MCF 10A (cell line): ENCODE results near the gene SLX4IP. TPM values are rescaled to one million over a fixed set of nuclear protein-coding genes. Genes with fewer than 3 reads are reported as not detected.

Experiments used
- BruUV-seq: library from RNA; stranded (reverse); fragments of 400-500 nt; replicated peaks from 2 replicates; lab custom pipeline; 2021; lab: Mats Ljungman, UMichigan
- CTCF ChIA-PET: fragments of 300-600 bp; sonication (Branson Sonifier 250); formaldehyde crosslinking; extraction: SDS; loops from one replicate; lab custom pipeline; 2021; ENCODE audit warnings: antibody characterized with exemption, inconsistent platforms; lab: Yijun Ruan, JAX
- POLR2A ChIA-PET: fragments of 300-600, 350-650 bp; sonication (Branson Sonifier 250); formaldehyde crosslinking; extraction: SDS; loops from one replicate; lab custom pipeline; 2020; ENCODE audit warnings: antibody characterized with exemption, inconsistent platforms; lab: Yijun Ruan, JAX
- DNase-seq: peaks from one replicate; pipeline ENCODE4 v3.0.0-alpha.2; 2018; ENCODE audit not compliant: unreplicated experiment
- H3K27ac Mint-ChIP-seq: one replicate; pipeline ENCODE4 v1.8.0; 2022; ENCODE audit warnings: mild to moderate bottlenecking, low read depth, mixed read lengths; ENCODE audit not compliant: unreplicated experiment
- H3K27me3 Mint-ChIP-seq: one replicate; pipeline ENCODE4 v1.8.0; 2022; ENCODE audit warnings: mixed read lengths; ENCODE audit not compliant: insufficient read depth, unreplicated experiment
- H3K36me3 Mint-ChIP-seq: one replicate; pipeline ENCODE4 v1.8.0; 2022; ENCODE audit warnings: mild to moderate bottlenecking, moderate library complexity, mixed read lengths; ENCODE audit not compliant: insufficient read depth, unreplicated experiment
- H3K4me1 Mint-ChIP-seq: one replicate; pipeline ENCODE4 v1.8.0; 2022; ENCODE audit warnings: mixed read lengths; ENCODE audit not compliant: insufficient read depth, unreplicated experiment
- H3K4me3 Mint-ChIP-seq: one replicate; pipeline ENCODE4 v1.8.0; 2022; ENCODE audit warnings: mild to moderate bottlenecking, moderate library complexity, mixed read lengths; ENCODE audit not compliant: unreplicated experiment
- H3K9me3 Mint-ChIP-seq: one replicate; pipeline ENCODE4 v1.8.0; 2022; ENCODE audit warnings: mixed read lengths; ENCODE audit not compliant: unreplicated experiment
- intact Hi-C: fragments of 100-400 bp; cut with micrococcal nuclease; formaldehyde crosslinking; loops from 2 replicates; pipeline ENCODE4 v1.14.1; 2022
- total RNA-seq: library from RNA; stranded (reverse); gene quantifications from 2 replicates; pipeline ENCODE4 v1.2.3, GENCODE V29; 2022
- TF ChIP-seq, protein P1 (sequence below): fragments of 200-600 bp; IDR thresholded peaks from one replicate; pipeline ENCODE4 v1.8.0; 2022; ENCODE audit warnings: antibody characterized with exemption, mild to moderate bottlenecking; ENCODE audit not compliant: unreplicated experiment

Gene SLX4IP
- total RNA-seq, 1 experiment from 2014 or later = 11.2 TPM

- no TSS peak for BruUV-seq
- Mint-ChIP-seq H3K9me3 (no peaks in the 10 kb centered on the region), H3K27me3 (no peaks in the 10 kb centered on the region), H3K36me3 (peaks cover 66% of the 10 kb centered on the region), H3K27ac (peak overlapping the region; percentile 56), H3K4me3 (no peak overlapping the region), H3K4me1 (peaks cover 36% of the 10 kb centered on the region)
- POLR2A ChIA-PET = interaction anchor here (0.6 to 7.7 kb wide), 13 partner anchors 11 to 1858 kb away, joined by 3 to 75 read pairs (median 3); partner anchors contain the start of genes JAG1 and MKKS
- TF ChIP-seq, protein P1, sequence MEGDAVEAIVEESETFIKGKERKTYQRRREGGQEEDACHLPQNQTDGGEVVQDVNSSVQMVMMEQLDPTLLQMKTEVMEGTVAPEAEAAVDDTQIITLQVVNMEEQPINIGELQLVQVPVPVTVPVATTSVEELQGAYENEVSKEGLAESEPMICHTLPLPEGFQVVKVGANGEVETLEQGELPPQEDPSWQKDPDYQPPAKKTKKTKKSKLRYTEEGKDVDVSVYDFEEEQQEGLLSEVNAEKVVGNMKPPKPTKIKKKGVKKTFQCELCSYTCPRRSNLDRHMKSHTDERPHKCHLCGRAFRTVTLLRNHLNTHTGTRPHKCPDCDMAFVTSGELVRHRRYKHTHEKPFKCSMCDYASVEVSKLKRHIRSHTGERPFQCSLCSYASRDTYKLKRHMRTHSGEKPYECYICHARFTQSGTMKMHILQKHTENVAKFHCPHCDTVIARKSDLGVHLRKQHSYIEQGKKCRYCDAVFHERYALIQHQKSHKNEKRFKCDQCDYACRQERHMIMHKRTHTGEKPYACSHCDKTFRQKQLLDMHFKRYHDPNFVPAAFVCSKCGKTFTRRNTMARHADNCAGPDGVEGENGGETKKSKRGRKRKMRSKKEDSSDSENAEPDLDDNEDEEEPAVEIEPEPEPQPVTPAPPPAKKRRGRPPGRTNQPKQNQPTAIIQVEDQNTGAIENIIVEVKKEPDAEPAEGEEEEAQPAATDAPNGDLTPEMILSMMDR = no peak
- no peak for DNase-seq
- intact Hi-C loops = no loop called here
- CTCF ChIA-PET = interaction anchor here (0.6 to 3.1 kb wide), 6 partner anchors 10 to 689 kb away, joined by 3 to 18 read pairs (median 10); partner anchors contain the start of gene JAG1
These were observed 226.2 kb downstream of the SLX4IP start for GRCh38 chr20:10661261-10661660.

DNA sequence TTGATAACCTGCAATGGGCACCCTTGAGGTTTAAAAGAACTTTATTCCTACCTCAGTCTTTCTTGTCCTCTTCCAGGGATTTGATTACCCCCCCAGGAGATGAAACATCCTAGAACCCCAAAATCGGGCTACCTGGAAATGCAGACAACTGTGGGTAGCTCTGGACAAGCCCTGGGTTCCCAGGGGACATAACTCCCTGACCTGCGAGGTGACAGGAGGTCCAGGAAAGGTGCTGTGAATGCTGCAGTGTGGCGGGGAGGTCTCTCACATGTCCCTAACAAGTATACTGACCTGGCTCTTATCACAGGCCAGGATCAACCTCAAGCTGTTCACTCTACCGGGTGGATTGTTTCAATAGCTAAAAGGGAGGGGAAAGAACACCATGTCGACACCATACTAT, 227.0 kb downstream of the SLX4IP start:
- ChIA-PET CTCF (interaction anchor here (0.6 to 1.7 kb wide), 6 partner anchors 10 to 611 kb away, joined by 3 to 12 read pairs (median 3); no protein-coding TSS in a partner anchor), POLR2A (interaction anchor here (0.7 to 7.7 kb wide), 3 partner anchors 10 to 508 kb away, joined by 3 to 75 read pairs (median 3); partner anchors contain the start of gene JAG1)
- no TSS peak for BruUV-seq
- DNase-seq = no peak
- no peak overlapping the region for H3K4me3 Mint-ChIP-seq
- peaks cover 44% of the 10 kb centered on the region for H3K4me1 Mint-ChIP-seq
- H3K27me3 Mint-ChIP-seq = no peaks in the 10 kb centered on the region
- H3K27ac Mint-ChIP-seq = peak overlapping the region; percentile 56
- no peaks in the 10 kb centered on the region for H3K9me3 Mint-ChIP-seq
- intact Hi-C loops = no loop called here
- TF ChIP-seq, protein P1 = no peak
- peaks cover 57% of the 10 kb centered on the region for H3K36me3 Mint-ChIP-seq

- ChIA-PET POLR2A (interaction anchor here (0.9 to 13.1 kb wide), 6 partner anchors 9 to 339 kb away, joined by 3 to 170 read pairs (median 5); partner anchors contain the start of genes JAG1 and MKKS), CTCF (interaction anchor here (0.6 to 3.9 kb wide), 12 partner anchors 8 to 176 kb away, joined by 3 to 17 read pairs (median 3); no protein-coding TSS in a partner anchor)
- H3K4me1 Mint-ChIP-seq = peaks cover 48% of the 10 kb centered on the region
- BruUV-seq = no TSS peak
- H3K9me3 Mint-ChIP-seq = no peaks in the 10 kb centered on the region
- intact Hi-C loops = no loop called here
- peaks cover 54% of the 10 kb centered on the region for H3K36me3 Mint-ChIP-seq
- H3K27ac Mint-ChIP-seq = no peak overlapping the region
- H3K4me3 Mint-ChIP-seq = no peak overlapping the region
- TF ChIP-seq, protein P1 = no peak
- no peak for DNase-seq
- no peaks in the 10 kb centered on the region for H3K27me3 Mint-ChIP-seq
These were observed 227.8 kb downstream of the SLX4IP start for GRCh38 chr20:10662661-10663458.

DNA sequence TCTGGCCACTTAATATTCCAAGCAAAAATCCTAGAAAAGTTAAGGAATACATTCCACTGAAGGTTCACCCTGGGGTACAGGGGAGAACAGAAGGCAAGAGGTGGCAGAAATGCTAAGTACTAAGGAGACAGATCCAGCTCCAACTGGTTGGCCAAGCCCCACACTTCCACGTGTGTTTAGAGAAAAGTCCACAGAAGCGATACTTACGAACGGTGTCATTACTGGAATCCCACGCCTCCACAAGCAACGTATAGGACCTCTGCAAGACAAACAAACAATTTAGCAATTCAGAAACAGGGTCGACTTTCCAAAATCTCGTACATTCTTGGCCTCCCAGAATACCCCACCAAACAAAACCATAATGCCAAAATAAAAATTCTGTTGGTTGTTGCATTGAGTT, 228.7 kb downstream of the SLX4IP start:
- peaks cover 50% of the 10 kb centered on the region for H3K36me3 Mint-ChIP-seq
- BruUV-seq = no TSS peak
- H3K9me3 Mint-ChIP-seq = no peaks in the 10 kb centered on the region
- no peaks in the 10 kb centered on the region for H3K27me3 Mint-ChIP-seq
- POLR2A ChIA-PET = interaction anchor here (0.6 to 13.1 kb wide), 6 partner anchors 9 to 338 kb away, joined by 3 to 170 read pairs (median 5); partner anchors contain the start of genes JAG1 and MKKS
- H3K4me3 Mint-ChIP-seq = no peak overlapping the region
- intact Hi-C loops = no loop called here
- TF ChIP-seq, protein P1 = no peak
- DNase-seq = no peak
- peak overlapping the region; percentile 68 for H3K27ac Mint-ChIP-seq
- H3K4me1 Mint-ChIP-seq = peaks cover 48% of the 10 kb centered on the region
- CTCF ChIA-PET = interaction anchor here (0.6 to 3.9 kb wide), 9 partner anchors 11 to 687 kb away, joined by 3 to 20 read pairs (median 4); no protein-coding TSS in a partner anchor
